Neuronal stem cell (in vitro differentiated cells): ENCODE results near the gene NFX1.
A peak's percentile ranks its signal among the peaks of the same experiment; 100 is the strongest.

ENCODE experiments used
- DNase-seq: peaks from one replicate; pipeline ENCODE4 v3.0.0-alpha.2; 2013; ENCODE audit warnings: low spot score
- H2AFZ ChIP-seq: one replicate; pipeline ENCODE4 v1.6.1; 2013; ENCODE audit warnings: mild to moderate bottlenecking, low read length, inconsistent platforms
- H2AK5ac ChIP-seq: 2 replicates; pipeline ENCODE4 v1.6.1; 2013; ENCODE audit warnings: low read depth, mild to moderate bottlenecking, inconsistent platforms, low read length, moderate library complexity, mixed read lengths
- H2BK120ac ChIP-seq: 2 replicates; pipeline ENCODE4 v1.6.1; 2013; ENCODE audit warnings: low read depth, mild to moderate bottlenecking, inconsistent platforms, low read length, moderate library complexity, mixed read lengths
- H2BK12ac ChIP-seq: one replicate; pipeline ENCODE4 v1.6.1; 2013; ENCODE audit warnings: low read length, inconsistent platforms
- H2BK15ac ChIP-seq: 2 replicates; pipeline ENCODE4 v1.6.1; 2013; ENCODE audit warnings: mild to moderate bottlenecking, low read length, inconsistent platforms, mixed read lengths
- H2BK5ac ChIP-seq: one replicate; pipeline ENCODE4 v1.6.1; 2013; ENCODE audit warnings: inconsistent platforms, mild to moderate bottlenecking, low read length, moderate library complexity
- H3K14ac ChIP-seq: one replicate; pipeline ENCODE4 v1.6.1; 2013; ENCODE audit warnings: low read length, inconsistent platforms
- H3K18ac ChIP-seq: 2 replicates; pipeline ENCODE4 v1.6.1; 2013; ENCODE audit warnings: low read length, inconsistent platforms
- H3K23ac ChIP-seq: 2 replicates; pipeline ENCODE4 v1.6.1; 2013; ENCODE audit warnings: low read depth, mild to moderate bottlenecking, mixed read lengths, low read length, inconsistent platforms; ENCODE audit not compliant: poor library complexity
- H3K27ac ChIP-seq: replicated peaks from 3 replicates; pipeline ENCODE4 v1.5.1; 2013; ENCODE audit warnings: low read length, inconsistent platforms
- H3K27me3 ChIP-seq, 3 experiments: 2 replicates each; pipeline ENCODE4 v1.6.1; 2013; ENCODE audit warnings: low read length in 3 of 3, mild to moderate bottlenecking in 2 of 3, inconsistent platforms in 1 of 3, low read depth in 1 of 3, mixed read lengths in 1 of 3, moderate library complexity in 1 of 3; ENCODE audit not compliant: control insufficient read depth in 3 of 3, insufficient read depth in 3 of 3
- H3K36me3 ChIP-seq, 2 donors: replicated peaks in 1 of 2; 2 replicates each; pipeline ENCODE4 v1.6.1; 2013; ENCODE audit warnings: low read length in 2 of 2; ENCODE audit not compliant: control insufficient read depth in 2 of 2, insufficient read depth in 2 of 2
- H3K4ac ChIP-seq: 2 replicates; pipeline ENCODE4 v1.6.1; 2013; ENCODE audit warnings: inconsistent platforms, mild to moderate bottlenecking, low read length, moderate library complexity
- H3K4me1 ChIP-seq, 2 donors: 1 replicate in 1 of 2; 2 replicates in 1 of 2; pipeline ENCODE4 v1.6.1; 2013; ENCODE audit warnings: low read length in 2 of 2, low read depth in 1 of 2; ENCODE audit not compliant: control insufficient read depth in 2 of 2, insufficient read depth in 1 of 2
- H3K4me2 ChIP-seq: one replicate; pipeline ENCODE4 v1.6.1; 2013; ENCODE audit warnings: mild to moderate bottlenecking, low read length, inconsistent platforms; ENCODE audit not compliant: insufficient read depth, poor library complexity, severe bottlenecking
- H3K4me3 ChIP-seq, 2 donors: 2 replicates each; pipeline ENCODE4 v1.5.1; 2013; ENCODE audit warnings: low read length in 2 of 2, mild to moderate bottlenecking in 2 of 2, inconsistent platforms in 1 of 2, moderate library complexity in 1 of 2
- H3K79me1 ChIP-seq: one replicate; pipeline ENCODE4 v1.6.1; 2013; ENCODE audit warnings: low read depth, mild to moderate bottlenecking, inconsistent platforms, low read length, moderate library complexity
- H3K9ac ChIP-seq: one replicate; pipeline ENCODE4 v1.6.1; 2013; ENCODE audit warnings: mild to moderate bottlenecking, low read depth, low read length, inconsistent platforms; ENCODE audit not compliant: poor library complexity
- H3K9me3 ChIP-seq, 2 donors: replicated peaks in 1 of 2; 2 replicates each; pipeline versions ENCODE3 to v1.6.1; 2013; ENCODE audit warnings: low read length in 2 of 2, mild to moderate bottlenecking in 2 of 2, inconsistent platforms in 1 of 2, low read depth in 1 of 2, mixed read lengths in 1 of 2, moderate library complexity in 1 of 2; ENCODE audit not compliant: control insufficient read depth in 2 of 2, insufficient read depth in 1 of 2
- H4K8ac ChIP-seq: one replicate; pipeline ENCODE4 v1.6.1; 2013; ENCODE audit warnings: low read depth, mild to moderate bottlenecking, inconsistent platforms, low read length, moderate library complexity
- H4K91ac ChIP-seq: one replicate; pipeline ENCODE4 v1.6.1; 2013; ENCODE audit warnings: low read length, low read depth, mild to moderate bottlenecking, inconsistent platforms; ENCODE audit not compliant: poor library complexity
- WGBS, 2 donors: extraction: QIAGEN DNeasy Blood & Tissue Kit; methylation state at CpG; one replicate each; pipeline ENCODE4 v1.1.7; 2013; ENCODE audit warnings: missing lambda C conversion rate in 2 of 2, mixed read lengths in 1 of 2; ENCODE audit not compliant: insufficient read length in 2 of 2, insufficient replicate concordance in 1 of 2; ENCODE audit errors: extremely low coverage in 2 of 2; 5-methylcytosine and 5-hydroxymethylcytosine counted together

NFX1 gene

GRCh38 chr9:33377089-33377715 is 86.9 kb downstream of the NFX1 start:
- no peak overlapping the region for H2BK5ac ChIP-seq
- no peak overlapping the region for H3K18ac ChIP-seq
- H4K8ac ChIP-seq, result no peak overlapping the region
- H3K23ac ChIP-seq, result no peak overlapping the region
- no peak overlapping the region for H2BK120ac ChIP-seq
- no peak overlapping the region for H2BK15ac ChIP-seq
- no peak overlapping the region for H2AFZ ChIP-seq
- no peak overlapping the region for H2BK12ac ChIP-seq
- DNase-seq, result no peak
- WGBS, 2 donors, result no CpG with 5 or more reads among the region's 12 CpGs
- no peak overlapping the region for H3K14ac ChIP-seq
- H4K91ac ChIP-seq, result no peak overlapping the region
- no peak overlapping the region for H2AK5ac ChIP-seq
- no peaks in the 10 kb centered on the region for H3K79me1 ChIP-seq
- H3K27me3 ChIP-seq, result no peaks in the 10 kb centered on the region
- H3K4me2 ChIP-seq, result no peak overlapping the region
- no peak overlapping the region for H3K9ac ChIP-seq
- peaks cover 0 to 3% of the 10 kb centered on the region in 2 donors for H3K36me3 ChIP-seq
- H3K4me1 ChIP-seq, result peaks cover 8 to 9% of the 10 kb centered on the region in 2 donors
- H3K4ac ChIP-seq, result no peak overlapping the region
- H3K27ac ChIP-seq, result no peak overlapping the region
- H3K4me3 ChIP-seq, result no peak overlapping the region
- no peaks in the 10 kb centered on the region for H3K9me3 ChIP-seq

GRCh38 chr9:33378121-33378795 is 87.9 kb downstream of the NFX1 start:
- Histone ChIP-seq H3K14ac (no peak overlapping the region), H2AFZ (no peak overlapping the region), H3K27ac (no peak overlapping the region), H2AK5ac (peak overlapping the region; percentile 30), H2BK12ac (peak overlapping the region; percentile 63), H3K79me1 (no peaks in the 10 kb centered on the region), H3K36me3 (no peaks in the 10 kb centered on the region), H3K9ac (no peak overlapping the region), H3K27me3 (no peaks in the 10 kb centered on the region), H3K23ac (no peak overlapping the region), H3K4me2 (no peak overlapping the region), H4K91ac (no peak overlapping the region), H3K4ac (no peak overlapping the region), H3K4me1 (peaks cover 8 to 9% of the 10 kb centered on the region in 2 donors), H2BK15ac (no peak overlapping the region), H3K18ac (peak overlapping the region; percentile 27), H4K8ac (no peak overlapping the region), H2BK120ac (no peak overlapping the region), H3K4me3 (no peak overlapping the region), H3K9me3 (no peaks in the 10 kb centered on the region), H2BK5ac (no peak overlapping the region)
- no CpG with 5 or more reads among the region's 9 CpGs for WGBS, 2 donors
- DNase-seq, result no peak

- no peak overlapping the region for H3K4ac ChIP-seq
- no peak overlapping the region for H3K4me3 ChIP-seq
- no peaks in the 10 kb centered on the region for H3K36me3 ChIP-seq
- no peak overlapping the region for H3K27ac ChIP-seq
- no peak overlapping the region for H3K9ac ChIP-seq
- H2AK5ac ChIP-seq, result peak overlapping the region; percentile 24
- H2BK15ac ChIP-seq, result peak overlapping the region; percentile 51
- peak overlapping the region; percentile 40 for H3K18ac ChIP-seq
- H2BK120ac ChIP-seq, result no peak overlapping the region
- H3K4me1 ChIP-seq, result peaks cover 7 to 8% of the 10 kb centered on the region in 2 donors
- no peak for DNase-seq
- H4K8ac ChIP-seq, result no peak overlapping the region
- no peak overlapping the region for H2BK5ac ChIP-seq
- no peaks in the 10 kb centered on the region for H3K79me1 ChIP-seq
- H3K14ac ChIP-seq, result no peak overlapping the region
- H4K91ac ChIP-seq, result no peak overlapping the region
- H2AFZ ChIP-seq, result no peak overlapping the region
- H3K9me3 ChIP-seq, result no peaks in the 10 kb centered on the region
- no peak overlapping the region for H3K4me2 ChIP-seq
- H3K23ac ChIP-seq, result no peak overlapping the region
- no CpG with 5 or more reads among the region's 14 CpGs for WGBS, 2 donors
- H2BK12ac ChIP-seq, result peak overlapping the region; percentile 59
- no peaks in the 10 kb centered on the region for H3K27me3 ChIP-seq
Measured at GRCh38 chr9:33379666-33380389, 89.5 kb downstream of the NFX1 start.
